Chondrocyte (in vitro differentiated cells): ENCODE data around the gene NACC2. TPM values are rescaled to one million over a fixed set of nuclear protein-coding genes. Genes with fewer than 3 reads are reported as not detected.

Experiments
- DNase-seq: peaks from one replicate; pipeline ENCODE4 v3.0.0; 2021; ENCODE audit warnings: mixed read lengths, low spot score
- H3K27ac Mint-ChIP-seq: one replicate; pipeline ENCODE4 v1.8.0; 2021; ENCODE audit warnings: mild to moderate bottlenecking, moderate library complexity, mixed read lengths; ENCODE audit not compliant: unreplicated experiment
- H3K27me3 Mint-ChIP-seq: 2 replicates; pipeline ENCODE4 v1.8.0; 2021; ENCODE audit warnings: low read depth, mixed read lengths
- H3K36me3 Mint-ChIP-seq: 2 replicates; pipeline ENCODE4 v1.8.0; 2021; ENCODE audit warnings: low read depth, mixed read lengths
- H3K4me1 Mint-ChIP-seq: 2 replicates; pipeline ENCODE4 v1.8.0; 2021; ENCODE audit warnings: low read depth, mild to moderate bottlenecking, mixed read lengths
- H3K4me3 Mint-ChIP-seq: one replicate; pipeline ENCODE4 v1.8.0; 2021; ENCODE audit warnings: mild to moderate bottlenecking, moderate library complexity, mixed read lengths; ENCODE audit not compliant: unreplicated experiment
- H3K9me3 Mint-ChIP-seq: 2 replicates; pipeline ENCODE4 v1.8.0; 2021; ENCODE audit warnings: low read depth, mixed read lengths
- total RNA-seq: library from RNA; stranded (reverse); gene quantifications from 3 replicates; pipeline ENCODE4 v1.2.1, GENCODE V29; 2021
- TF ChIP-seq, protein P1 (sequence below): fragments of 200-600 bp; sonication (generic); IDR thresholded peaks from 2 replicates; pipeline ENCODE4 v1.5.0; 2021; ENCODE audit warnings: antibody characterized with exemption, mild to moderate bottlenecking, moderate library complexity

NACC2 gene
- total RNA-seq, 1 donor from 2014 or later, result 51.0 TPM

DNA sequence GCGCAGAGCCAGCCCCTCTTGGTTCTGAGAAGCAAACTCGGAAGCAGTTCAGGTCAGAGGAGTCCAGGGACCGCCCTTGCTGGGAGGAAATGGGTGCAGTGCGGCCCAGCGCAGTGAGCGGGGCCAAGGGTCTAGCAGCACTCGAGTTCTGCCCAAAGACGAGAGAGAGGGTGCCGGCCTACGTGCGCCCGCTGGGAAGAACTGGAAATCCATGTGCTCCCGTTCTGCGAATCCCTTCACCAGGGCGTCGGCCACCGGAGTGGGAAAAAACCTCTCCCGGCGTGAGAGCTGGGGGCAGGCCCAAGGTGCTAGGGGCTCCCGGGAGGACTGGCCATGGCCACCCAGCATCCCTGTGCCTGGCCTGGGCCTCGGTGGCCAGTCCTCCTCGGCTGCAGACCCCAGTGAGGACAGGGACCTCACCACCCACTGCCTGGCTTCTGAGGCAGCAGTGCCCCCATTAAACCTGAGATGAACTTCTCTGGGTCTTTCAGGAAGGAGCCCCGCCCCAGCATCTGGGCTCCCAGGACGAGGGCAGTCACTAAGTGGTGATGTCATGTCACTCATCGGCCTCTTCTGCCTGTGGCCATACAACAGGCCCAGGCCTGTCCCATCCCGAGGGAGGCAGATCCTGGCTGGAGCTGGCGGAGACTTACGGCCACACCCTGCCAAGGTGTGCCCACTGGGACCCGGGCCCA lies 13.0 kb upstream of the NACC2 start:
- TF ChIP-seq, protein P1, sequence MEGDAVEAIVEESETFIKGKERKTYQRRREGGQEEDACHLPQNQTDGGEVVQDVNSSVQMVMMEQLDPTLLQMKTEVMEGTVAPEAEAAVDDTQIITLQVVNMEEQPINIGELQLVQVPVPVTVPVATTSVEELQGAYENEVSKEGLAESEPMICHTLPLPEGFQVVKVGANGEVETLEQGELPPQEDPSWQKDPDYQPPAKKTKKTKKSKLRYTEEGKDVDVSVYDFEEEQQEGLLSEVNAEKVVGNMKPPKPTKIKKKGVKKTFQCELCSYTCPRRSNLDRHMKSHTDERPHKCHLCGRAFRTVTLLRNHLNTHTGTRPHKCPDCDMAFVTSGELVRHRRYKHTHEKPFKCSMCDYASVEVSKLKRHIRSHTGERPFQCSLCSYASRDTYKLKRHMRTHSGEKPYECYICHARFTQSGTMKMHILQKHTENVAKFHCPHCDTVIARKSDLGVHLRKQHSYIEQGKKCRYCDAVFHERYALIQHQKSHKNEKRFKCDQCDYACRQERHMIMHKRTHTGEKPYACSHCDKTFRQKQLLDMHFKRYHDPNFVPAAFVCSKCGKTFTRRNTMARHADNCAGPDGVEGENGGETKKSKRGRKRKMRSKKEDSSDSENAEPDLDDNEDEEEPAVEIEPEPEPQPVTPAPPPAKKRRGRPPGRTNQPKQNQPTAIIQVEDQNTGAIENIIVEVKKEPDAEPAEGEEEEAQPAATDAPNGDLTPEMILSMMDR, result no peak
- H3K4me3 Mint-ChIP-seq, result no peak overlapping the region
- DNase-seq, result no peak
- peaks cover 58% of the 10 kb centered on the region for H3K4me1 Mint-ChIP-seq
- H3K27me3 Mint-ChIP-seq, result no peaks in the 10 kb centered on the region
- no peak overlapping the region for H3K27ac Mint-ChIP-seq
- no peaks in the 10 kb centered on the region for H3K36me3 Mint-ChIP-seq
- H3K9me3 Mint-ChIP-seq, result no peaks in the 10 kb centered on the region

DNA sequence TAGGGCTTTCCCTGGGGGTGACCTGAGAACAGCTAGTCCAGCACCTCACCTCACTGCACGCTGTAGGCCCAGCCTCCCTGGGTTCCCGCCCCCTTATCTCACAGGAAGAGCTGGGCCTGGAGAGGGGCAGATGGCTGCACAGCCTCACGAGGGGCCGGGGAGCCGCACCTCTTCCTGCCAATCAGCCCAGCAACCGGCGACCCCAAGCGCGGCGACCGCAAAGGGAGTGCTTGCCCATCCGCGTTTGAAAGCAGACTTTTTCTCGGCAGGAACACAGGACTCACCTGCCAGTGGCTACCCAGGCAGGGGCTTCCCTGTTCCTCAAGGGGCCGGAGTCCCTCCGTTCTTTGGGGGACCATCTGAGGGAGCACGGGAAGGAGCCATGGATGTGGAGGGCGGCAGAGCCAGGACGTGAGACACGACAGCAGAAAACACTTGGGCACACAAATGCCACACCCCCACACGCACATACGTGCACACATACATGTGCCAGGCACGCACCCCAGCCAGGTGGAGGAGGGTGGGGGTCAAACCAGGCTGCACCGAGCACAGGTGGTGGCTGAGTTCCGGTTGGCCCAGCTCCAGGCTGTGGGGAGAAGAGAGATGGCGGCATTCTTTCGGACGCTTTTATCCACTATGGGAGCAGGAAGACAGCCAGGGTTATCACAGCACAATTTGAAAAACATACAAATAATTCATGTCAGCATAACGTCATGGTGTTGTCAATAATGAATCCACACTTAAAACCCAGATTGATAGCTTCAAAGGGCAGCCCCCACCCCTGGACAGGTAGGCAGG lies 12.3 kb upstream of the NACC2 start:
- TF ChIP-seq, protein P1, result no peak
- no peak overlapping the region for H3K4me3 Mint-ChIP-seq
- peaks cover 58% of the 10 kb centered on the region for H3K4me1 Mint-ChIP-seq
- no peaks in the 10 kb centered on the region for H3K36me3 Mint-ChIP-seq
- no peaks in the 10 kb centered on the region for H3K27me3 Mint-ChIP-seq
- DNase-seq, result no peak
- H3K27ac Mint-ChIP-seq, result no peak overlapping the region
- H3K9me3 Mint-ChIP-seq, result no peaks in the 10 kb centered on the region

DNA sequence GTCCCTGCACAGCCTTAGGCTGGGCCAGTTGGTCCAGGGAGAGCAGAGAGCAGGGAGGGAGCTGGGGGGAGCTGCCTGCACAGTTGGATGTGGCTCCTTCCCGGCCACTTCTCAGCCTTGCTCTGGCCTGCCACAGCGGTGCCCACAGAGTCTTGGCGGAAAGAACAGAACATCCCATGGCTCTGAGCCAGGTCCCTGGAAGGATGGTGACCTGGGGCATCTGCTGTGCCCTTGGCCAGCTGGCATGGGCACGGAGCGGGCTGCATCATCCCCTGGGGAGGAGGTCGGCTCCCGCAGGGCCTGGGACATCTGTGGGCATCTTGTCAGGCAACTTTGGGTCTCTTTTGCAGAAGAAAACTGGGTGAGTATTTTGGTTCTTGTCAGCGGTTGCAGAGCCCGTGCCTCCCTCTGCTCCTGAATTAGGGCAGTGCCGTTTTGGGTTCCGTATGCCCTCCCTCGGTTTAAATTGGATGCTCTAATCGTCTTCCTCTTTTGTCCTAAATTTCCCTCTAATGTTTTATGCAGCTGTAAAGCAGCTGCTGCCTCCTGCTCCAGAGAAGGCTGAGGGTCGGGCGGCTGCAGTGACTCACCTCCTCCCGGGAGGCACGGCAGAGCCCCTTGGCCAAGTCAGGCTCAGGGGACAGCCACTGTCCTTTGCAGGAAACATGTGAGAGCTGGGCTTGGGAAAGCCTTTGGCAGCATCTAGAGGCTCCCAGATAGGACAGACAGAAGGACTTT lies 10.5 kb upstream of the NACC2 start:
- Mint-ChIP-seq H3K36me3 (no peaks in the 10 kb centered on the region), H3K9me3 (no peaks in the 10 kb centered on the region), H3K27ac (peak overlapping the region; percentile 83), H3K4me1 (peaks cover 48% of the 10 kb centered on the region), H3K27me3 (no peaks in the 10 kb centered on the region), H3K4me3 (no peak overlapping the region)
- TF ChIP-seq, protein P1, result no peak
- no peak for DNase-seq

DNA sequence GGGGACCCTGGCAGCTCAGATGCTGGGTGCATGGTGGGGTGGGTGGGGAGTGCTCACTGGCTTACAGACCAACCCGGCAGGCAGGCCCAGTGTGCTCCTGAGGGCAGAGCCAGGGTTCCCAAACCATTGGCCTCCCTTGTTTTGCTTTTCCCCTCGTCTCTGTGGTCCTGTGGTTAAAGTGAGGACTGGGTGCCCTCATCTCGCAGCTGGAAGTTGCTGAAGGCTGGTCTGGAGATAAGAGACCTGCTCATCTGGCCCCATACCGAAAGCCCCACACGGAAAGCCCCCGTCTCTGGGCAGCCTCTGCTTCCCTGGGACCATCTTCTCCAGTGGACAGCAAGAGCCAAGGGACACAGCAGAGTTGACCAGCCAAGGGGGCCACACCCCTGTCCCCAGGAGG lies 9.8 kb upstream of the NACC2 start:
- DNase-seq, result no peak
- no peaks in the 10 kb centered on the region for H3K27me3 Mint-ChIP-seq
- H3K4me3 Mint-ChIP-seq, result no peak overlapping the region
- peaks cover 41% of the 10 kb centered on the region for H3K4me1 Mint-ChIP-seq
- no peak overlapping the region for H3K27ac Mint-ChIP-seq
- H3K36me3 Mint-ChIP-seq, result no peaks in the 10 kb centered on the region
- H3K9me3 Mint-ChIP-seq, result no peaks in the 10 kb centered on the region
- TF ChIP-seq, protein P1, result no peak

DNA sequence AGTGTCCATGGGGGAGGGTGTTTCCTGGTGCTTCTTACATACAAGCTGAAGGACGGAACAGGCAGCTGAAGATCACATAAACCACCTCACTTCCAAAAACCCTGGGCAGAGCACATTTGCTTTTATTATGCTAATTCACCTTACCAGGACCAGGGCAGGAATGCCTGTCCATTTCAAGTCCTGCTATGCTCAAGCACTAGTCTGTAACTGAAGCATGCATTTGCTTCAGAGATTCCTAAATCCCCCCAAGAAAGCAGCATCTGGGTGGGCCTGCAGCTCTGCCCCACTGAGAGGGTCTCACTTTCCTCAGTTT lies 9.4 kb upstream of the NACC2 start:
- no peak overlapping the region for H3K4me3 Mint-ChIP-seq
- TF ChIP-seq, protein P1, result no peak
- H3K9me3 Mint-ChIP-seq, result no peaks in the 10 kb centered on the region
- no peaks in the 10 kb centered on the region for H3K36me3 Mint-ChIP-seq
- H3K27ac Mint-ChIP-seq, result no peak overlapping the region
- H3K27me3 Mint-ChIP-seq, result no peaks in the 10 kb centered on the region
- DNase-seq, result no peak
- peaks cover 39% of the 10 kb centered on the region for H3K4me1 Mint-ChIP-seq
